ENCODE measurements around the gene ARHGAP4. TPM values are rescaled to one million over a fixed set of nuclear protein-coding genes. Genes with fewer than 3 reads are reported as not detected.

The ARHGAP4 gene
- total RNA-seq, 1 donor from 2014 or later, result 16.4 TPM

DNA sequence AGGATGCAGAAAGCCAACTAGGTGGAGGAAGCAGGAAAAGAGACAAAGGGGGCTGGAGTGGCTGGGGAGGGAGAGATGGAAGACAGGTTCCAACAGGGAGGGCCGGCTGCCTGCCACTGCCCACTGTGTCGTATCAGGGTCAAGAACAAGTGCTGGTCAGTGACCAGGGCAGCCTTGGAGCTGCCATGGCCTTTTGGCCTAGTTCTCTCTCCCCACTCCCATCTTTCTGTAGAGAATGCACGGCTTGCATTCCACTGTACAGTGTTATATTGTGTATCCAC, 52.0 kb downstream of the ARHGAP4 start:
- peaks cover 14% of the 10 kb centered on the region for H3K9me3 Mint-ChIP-seq (ENCODE audit: low read depth)
- no peaks in the 10 kb centered on the region for H3K36me3 Mint-ChIP-seq (ENCODE audit: insufficient read depth)
- no peak for DNase-seq (ENCODE audit: low spot score, unreplicated experiment)
- peaks cover 24% of the 10 kb centered on the region for H3K27me3 Mint-ChIP-seq
- no peak overlapping the region for H3K27ac Mint-ChIP-seq
- TF ChIP-seq, protein P1, sequence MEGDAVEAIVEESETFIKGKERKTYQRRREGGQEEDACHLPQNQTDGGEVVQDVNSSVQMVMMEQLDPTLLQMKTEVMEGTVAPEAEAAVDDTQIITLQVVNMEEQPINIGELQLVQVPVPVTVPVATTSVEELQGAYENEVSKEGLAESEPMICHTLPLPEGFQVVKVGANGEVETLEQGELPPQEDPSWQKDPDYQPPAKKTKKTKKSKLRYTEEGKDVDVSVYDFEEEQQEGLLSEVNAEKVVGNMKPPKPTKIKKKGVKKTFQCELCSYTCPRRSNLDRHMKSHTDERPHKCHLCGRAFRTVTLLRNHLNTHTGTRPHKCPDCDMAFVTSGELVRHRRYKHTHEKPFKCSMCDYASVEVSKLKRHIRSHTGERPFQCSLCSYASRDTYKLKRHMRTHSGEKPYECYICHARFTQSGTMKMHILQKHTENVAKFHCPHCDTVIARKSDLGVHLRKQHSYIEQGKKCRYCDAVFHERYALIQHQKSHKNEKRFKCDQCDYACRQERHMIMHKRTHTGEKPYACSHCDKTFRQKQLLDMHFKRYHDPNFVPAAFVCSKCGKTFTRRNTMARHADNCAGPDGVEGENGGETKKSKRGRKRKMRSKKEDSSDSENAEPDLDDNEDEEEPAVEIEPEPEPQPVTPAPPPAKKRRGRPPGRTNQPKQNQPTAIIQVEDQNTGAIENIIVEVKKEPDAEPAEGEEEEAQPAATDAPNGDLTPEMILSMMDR (IDR thresholded peaks at IDR 0.05; ENCODE audit: unreplicated experiment), result no peak
- no peak overlapping the region for H3K4me3 Mint-ChIP-seq (ENCODE audit: low read depth)
- no peaks in the 10 kb centered on the region for H3K4me1 Mint-ChIP-seq (ENCODE audit: low read depth)

DNA sequence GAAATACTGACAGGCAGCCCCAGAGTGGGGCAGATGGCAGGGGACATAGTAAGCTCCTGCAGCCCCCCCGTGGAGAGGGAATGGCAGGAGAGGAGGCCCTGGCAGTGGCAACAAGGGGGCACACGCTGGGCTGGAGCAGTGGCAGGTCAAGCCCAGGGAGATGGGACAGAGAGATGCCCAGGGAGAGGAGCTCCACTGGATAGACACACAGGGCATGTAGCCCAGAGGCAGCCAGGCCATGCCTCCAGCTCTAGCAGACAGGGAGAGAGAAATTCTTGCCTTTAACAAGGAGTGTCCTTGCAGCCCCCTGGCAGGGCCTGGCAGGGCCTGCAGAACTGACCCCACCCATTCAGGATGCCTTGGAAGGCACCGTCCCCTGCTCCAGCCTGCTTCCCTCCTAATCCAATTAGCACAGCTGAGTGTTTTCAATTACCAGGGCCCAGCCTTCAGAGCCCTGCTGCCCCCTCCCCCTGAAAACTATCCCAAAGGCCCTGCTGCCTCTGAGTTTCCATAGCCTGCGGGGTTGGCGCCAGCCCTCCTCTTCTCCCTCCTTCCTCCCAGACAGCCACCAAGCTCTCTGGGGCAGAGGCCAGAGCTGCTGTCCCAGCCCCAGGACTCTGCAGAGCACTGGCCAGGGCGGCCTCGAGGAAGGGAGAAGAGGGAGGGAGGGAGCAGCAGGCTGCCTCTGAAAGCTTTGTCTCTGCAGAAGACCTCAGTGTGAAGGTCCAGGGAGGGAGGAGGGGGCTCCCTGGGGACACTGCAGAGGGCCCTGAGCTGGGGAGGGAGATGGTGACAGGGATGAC, 52.6 kb downstream of the ARHGAP4 start:
- H3K27me3 Mint-ChIP-seq, result peaks cover 20% of the 10 kb centered on the region
- TF ChIP-seq, protein P1 (IDR thresholded peaks at IDR 0.05; ENCODE audit: unreplicated experiment), result no peak
- no peak for DNase-seq (ENCODE audit: low spot score, unreplicated experiment)
- H3K9me3 Mint-ChIP-seq (ENCODE audit: low read depth), result peaks cover 14% of the 10 kb centered on the region
- no peak overlapping the region for H3K4me3 Mint-ChIP-seq (ENCODE audit: low read depth)
- H3K36me3 Mint-ChIP-seq (ENCODE audit: insufficient read depth), result no peaks in the 10 kb centered on the region
- peak overlapping the region; percentile 74 for H3K27ac Mint-ChIP-seq
- no peaks in the 10 kb centered on the region for H3K4me1 Mint-ChIP-seq (ENCODE audit: low read depth)

DNA sequence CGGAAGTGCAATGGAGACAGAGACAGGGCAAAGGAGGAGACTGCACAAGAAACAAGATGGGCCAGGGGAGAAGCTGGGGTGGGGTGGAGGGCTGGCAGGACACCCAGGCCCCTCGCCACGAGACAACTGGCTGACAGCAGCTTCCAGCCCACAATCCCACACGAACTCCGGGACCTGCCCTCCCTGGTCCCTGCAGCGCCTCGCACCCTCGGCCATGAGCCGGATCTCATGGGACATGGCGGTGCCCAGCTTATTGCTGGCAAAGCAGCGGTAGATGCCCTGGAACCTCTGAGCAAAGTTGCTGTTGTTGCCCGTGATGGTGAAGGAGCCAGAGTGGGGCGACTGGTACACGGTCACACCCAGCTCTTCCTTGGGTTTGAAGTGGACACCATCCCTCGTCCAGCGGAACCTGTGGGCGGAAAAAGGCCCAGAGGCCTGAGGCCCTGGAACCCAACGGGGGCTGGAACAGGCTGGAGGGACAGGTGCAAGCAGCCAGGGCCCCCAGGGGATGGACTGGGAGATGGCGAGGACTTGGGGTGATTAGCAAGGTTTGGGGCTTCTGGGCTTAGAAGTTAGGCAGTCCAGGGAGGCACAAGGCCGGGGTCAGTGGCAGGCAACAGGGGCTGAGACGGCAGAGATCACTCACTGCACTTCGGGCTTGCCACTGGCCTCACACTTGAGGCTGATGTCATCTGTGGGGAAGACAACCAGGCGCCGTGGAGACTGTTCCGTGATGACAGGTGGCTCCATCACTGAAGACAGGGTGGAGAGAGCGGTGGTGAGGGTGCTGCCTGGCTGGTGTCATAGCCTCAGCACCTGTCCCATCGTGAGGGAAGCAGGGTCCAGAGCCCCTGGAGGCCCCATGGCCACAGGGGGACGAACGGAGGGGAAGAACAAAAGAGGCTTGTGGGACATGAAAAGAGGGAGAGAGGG, 53.9 kb downstream of the ARHGAP4 start:
- Mint-ChIP-seq H3K27ac (no peak overlapping the region), H3K4me3 (ENCODE audit: low read depth) (no peak overlapping the region), H3K9me3 (ENCODE audit: low read depth) (peaks cover 11% of the 10 kb centered on the region), H3K36me3 (ENCODE audit: insufficient read depth) (no peaks in the 10 kb centered on the region), H3K4me1 (ENCODE audit: low read depth) (no peaks in the 10 kb centered on the region), H3K27me3 (peaks cover 14% of the 10 kb centered on the region)
- TF ChIP-seq, protein P1 (IDR thresholded peaks at IDR 0.05; ENCODE audit: unreplicated experiment), result no peak
- DNase-seq (ENCODE audit: low spot score, unreplicated experiment), result no peak

DNA sequence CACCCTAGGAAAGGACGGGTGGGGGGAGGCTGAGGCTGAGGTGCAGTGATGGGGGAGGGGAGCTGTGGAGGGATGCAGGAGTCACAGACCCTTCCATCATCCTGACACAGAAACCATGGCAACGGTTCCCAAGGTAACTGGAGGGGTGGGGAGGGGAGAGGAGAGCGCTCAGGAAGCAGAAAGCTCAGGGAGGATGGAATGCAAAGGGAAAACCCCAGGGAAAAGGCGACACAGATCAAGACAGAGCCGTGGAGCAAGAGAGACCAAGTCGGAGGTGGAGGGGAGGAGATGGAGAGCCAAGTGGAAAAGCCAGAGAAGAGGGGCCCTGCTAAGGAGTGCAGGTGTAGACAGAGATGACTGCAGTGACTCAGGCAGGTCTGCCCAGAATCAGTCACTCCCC, 54.6 kb downstream of the ARHGAP4 start:
- Mint-ChIP-seq H3K27me3 (peaks cover 14% of the 10 kb centered on the region), H3K9me3 (ENCODE audit: low read depth) (peaks cover 10% of the 10 kb centered on the region), H3K36me3 (ENCODE audit: insufficient read depth) (no peaks in the 10 kb centered on the region), H3K4me1 (ENCODE audit: low read depth) (no peaks in the 10 kb centered on the region), H3K4me3 (ENCODE audit: low read depth) (no peak overlapping the region), H3K27ac (no peak overlapping the region)
- TF ChIP-seq, protein P1 (IDR thresholded peaks at IDR 0.05; ENCODE audit: unreplicated experiment), result no peak
- DNase-seq (ENCODE audit: low spot score, unreplicated experiment), result no peak

DNA sequence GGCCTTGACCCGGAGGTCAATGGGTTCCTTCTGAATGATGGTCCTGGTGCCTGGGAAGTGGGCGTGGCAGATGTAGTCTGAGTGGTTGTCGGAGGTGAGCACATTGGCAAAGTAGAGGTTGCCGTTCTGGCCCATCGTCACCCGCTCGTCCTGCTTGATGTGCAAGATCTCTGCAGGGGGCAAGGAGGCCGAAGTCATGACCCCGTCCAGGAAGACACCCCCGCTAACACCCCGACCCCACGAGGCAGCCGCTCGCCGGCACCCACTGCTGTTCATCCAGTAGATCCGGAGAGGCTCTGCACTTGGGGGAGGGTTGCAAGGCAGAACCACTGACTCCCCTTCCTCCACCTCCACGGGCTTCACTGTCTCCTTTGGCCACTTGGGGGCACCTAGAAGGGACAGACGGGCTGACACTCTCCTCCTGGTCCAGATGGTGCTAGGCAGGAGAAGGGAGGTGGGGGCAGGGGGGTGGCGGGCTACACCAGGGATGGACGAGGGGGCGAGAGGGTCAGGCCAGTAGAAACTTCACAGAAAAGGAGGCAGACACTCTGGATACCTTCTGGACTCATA, 55.2 kb downstream of the ARHGAP4 start:
- Mint-ChIP-seq H3K36me3 (ENCODE audit: insufficient read depth) (no peaks in the 10 kb centered on the region), H3K4me1 (ENCODE audit: low read depth) (no peaks in the 10 kb centered on the region), H3K27ac (no peak overlapping the region), H3K27me3 (peaks cover 10% of the 10 kb centered on the region), H3K4me3 (ENCODE audit: low read depth) (no peak overlapping the region), H3K9me3 (ENCODE audit: low read depth) (peaks cover 6% of the 10 kb centered on the region)
- TF ChIP-seq, protein P1 (IDR thresholded peaks at IDR 0.05; ENCODE audit: unreplicated experiment), result no peak
- DNase-seq (ENCODE audit: low spot score, unreplicated experiment), result no peak

Measured in progenitor cell of endocrine pancreas (in vitro differentiated cells).